H9 (cell line): Measurements from ENCODE around the gene CTF1. TPM values are rescaled to one million over a fixed set of nuclear protein-coding genes. Genes with fewer than 3 reads are reported as not detected.

ENCODE experiments used
- DNase-seq: peaks from one replicate; pipeline ENCODE4 v3.0.0-alpha.2; 2017
- H2AFZ ChIP-seq: one replicate; pipeline ENCODE4 v1.6.1; 2013; ENCODE audit warnings: mild to moderate bottlenecking, low read length, control low read depth, moderate library complexity
- H2AK5ac ChIP-seq: 2 replicates; pipeline ENCODE4 v1.6.1; 2013; ENCODE audit warnings: low read length, control low read depth, mixed read lengths; ENCODE audit not compliant: insufficient read length
- H2BK120ac ChIP-seq: one replicate; pipeline ENCODE4 v1.6.1; 2013; ENCODE audit warnings: low read depth, mild to moderate bottlenecking, low read length, control low read depth, inconsistent platforms; ENCODE audit not compliant: poor library complexity, severe bottlenecking
- H2BK12ac ChIP-seq: 2 replicates; pipeline ENCODE4 v1.6.1; 2013; ENCODE audit warnings: low read length, control low read depth, mixed read lengths, low read depth; ENCODE audit not compliant: insufficient read length
- H2BK15ac ChIP-seq: 2 replicates; pipeline ENCODE4 v1.6.1; 2013; ENCODE audit warnings: low read depth, low read length, control low read depth
- H2BK20ac ChIP-seq: one replicate; pipeline ENCODE4 v1.6.1; 2013; ENCODE audit warnings: low read depth, mild to moderate bottlenecking, low read length, control low read depth, inconsistent platforms; ENCODE audit not compliant: poor library complexity, severe bottlenecking
- H2BK5ac ChIP-seq: 2 replicates; pipeline ENCODE4 v1.6.1; 2013; ENCODE audit warnings: low read length, control low read depth, mixed read lengths; ENCODE audit not compliant: insufficient read length
- H3K14ac ChIP-seq: 2 replicates; pipeline ENCODE4 v1.6.1; 2013; ENCODE audit warnings: low read length, control low read depth; ENCODE audit not compliant: insufficient read depth
- H3K18ac ChIP-seq: 2 replicates; pipeline ENCODE4 v1.6.1; 2013; ENCODE audit warnings: low read depth, mild to moderate bottlenecking, mixed read lengths, low read length, control low read depth; ENCODE audit not compliant: insufficient read length
- H3K23ac ChIP-seq: 2 replicates; pipeline ENCODE4 v1.6.1; 2013; ENCODE audit warnings: low read length, control low read depth, mixed read lengths, low read depth; ENCODE audit not compliant: insufficient read length
- H3K23me2 ChIP-seq: 2 replicates; pipeline ENCODE4 v1.6.1; 2013; ENCODE audit warnings: low read depth, mild to moderate bottlenecking, mixed read lengths, low read length, control low read depth; ENCODE audit not compliant: insufficient read length, poor library complexity, severe bottlenecking
- H3K27ac ChIP-seq: 2 replicates; pipeline ENCODE4 v1.5.1; 2013; ENCODE audit warnings: low read length, control low read depth, mixed read lengths, low read depth; ENCODE audit not compliant: insufficient read length
- H3K27me3 ChIP-seq: 2 replicates; pipeline ENCODE4 v1.6.1; 2013; ENCODE audit warnings: low read length, control low read depth, inconsistent platforms; ENCODE audit not compliant: insufficient read depth
- H3K4ac ChIP-seq: 2 replicates; pipeline ENCODE4 v1.6.1; 2013; ENCODE audit warnings: low read depth, mild to moderate bottlenecking, control low read depth, inconsistent platforms, low read length, moderate library complexity
- H3K4me1 ChIP-seq: 2 replicates; pipeline ENCODE4 v1.6.1; 2013; ENCODE audit warnings: low read length, control low read depth, inconsistent platforms; ENCODE audit not compliant: insufficient read depth
- H3K4me2 ChIP-seq: 2 replicates; pipeline ENCODE4 v1.6.1; 2013; ENCODE audit warnings: low read length, control low read depth, mixed read lengths; ENCODE audit not compliant: insufficient read length, insufficient read depth
- H3K56ac ChIP-seq: 2 replicates; pipeline ENCODE4 v1.6.1; 2013; ENCODE audit warnings: low read depth, mild to moderate bottlenecking, mixed read lengths, low read length, control low read depth; ENCODE audit not compliant: insufficient read length
- H3K79me1 ChIP-seq: 2 replicates; pipeline ENCODE4 v1.6.1; 2013; ENCODE audit warnings: low read depth, mild to moderate bottlenecking, moderate library complexity, low read length, control low read depth, inconsistent platforms; ENCODE audit not compliant: insufficient read depth, poor library complexity, severe bottlenecking
- H3K79me2 ChIP-seq: 2 replicates; pipeline ENCODE4 v1.6.1; 2013; ENCODE audit warnings: low read length, control low read depth, inconsistent platforms; ENCODE audit not compliant: insufficient read depth
- H3K9ac ChIP-seq: 2 replicates; pipeline ENCODE4 v1.6.1; 2013; ENCODE audit warnings: low read length, control low read depth, mixed read lengths; ENCODE audit not compliant: insufficient read length; ENCODE audit errors: extremely low read depth
- H3K9me3 ChIP-seq: one replicate; pipeline ENCODE4 v1.6.1; 2013; ENCODE audit warnings: low read depth, low read length, inconsistent platforms; ENCODE audit not compliant: control insufficient read depth
- H3T11ph ChIP-seq: one replicate; pipeline ENCODE4 v1.6.1; 2013; ENCODE audit warnings: mild to moderate bottlenecking, low read length, control low read depth, inconsistent platforms
- H4K20me1 ChIP-seq: one replicate; pipeline ENCODE4 v1.6.1; 2013; ENCODE audit not compliant: control insufficient read depth, insufficient read length, insufficient read depth
- H4K5ac ChIP-seq: 2 replicates; pipeline ENCODE4 v1.6.1; 2013; ENCODE audit warnings: low read depth, mild to moderate bottlenecking, mixed read lengths, low read length, control low read depth; ENCODE audit not compliant: insufficient read length
- H4K8ac ChIP-seq: replicated peaks from 2 replicates; pipeline ENCODE4 v1.6.1; 2013; ENCODE audit warnings: low read length, control low read depth, mixed read lengths, low read depth; ENCODE audit not compliant: insufficient read length
- H4K91ac ChIP-seq: 2 replicates; pipeline ENCODE4 v1.6.1; 2013; ENCODE audit warnings: low read depth, mild to moderate bottlenecking, moderate library complexity, mixed read lengths, low read length, control low read depth; ENCODE audit not compliant: insufficient read length
- H3K27ac Mint-ChIP-seq, 3 experiments: 2 replicates in 2 of 3; 3 replicates in 1 of 3; pipeline ENCODE4 v1.8.0; 2020 to 2021; ENCODE audit warnings: mixed read lengths in 3 of 3, mild to moderate bottlenecking in 1 of 3, moderate library complexity in 1 of 3
- H3K27me3 Mint-ChIP-seq: 2 replicates; pipeline ENCODE4 v1.8.0; 2021; ENCODE audit warnings: low read depth, mild to moderate bottlenecking, moderate library complexity, mixed read lengths
- H3K36me3 Mint-ChIP-seq, 3 experiments: 2 replicates in 2 of 3; 3 replicates in 1 of 3; pipeline ENCODE4 v1.8.0; 2020 to 2021; ENCODE audit warnings: low read depth in 3 of 3, mixed read lengths in 3 of 3; ENCODE audit not compliant: insufficient read depth in 1 of 3
- H3K4me1 Mint-ChIP-seq, 2 experiments: 2 replicates each; pipeline ENCODE4 v1.8.0; 2020; ENCODE audit warnings: mixed read lengths in 2 of 2
- H3K4me3 Mint-ChIP-seq, 2 experiments: 2 replicates in 1 of 2; 3 replicates in 1 of 2; pipeline ENCODE4 v1.8.0; 2020 to 2021; ENCODE audit warnings: mild to moderate bottlenecking in 2 of 2, mixed read lengths in 2 of 2, moderate library complexity in 1 of 2
- H3K9me3 Mint-ChIP-seq, 2 experiments: 2 replicates in 1 of 2; 3 replicates in 1 of 2; pipeline ENCODE4 v1.8.0; 2020; ENCODE audit warnings: mild to moderate bottlenecking in 2 of 2, mixed read lengths in 2 of 2, moderate library complexity in 1 of 2
- WGBS: extraction: QIAGEN DNeasy Blood & Tissue Kit; methylation state at CpG from one replicate; pipeline ENCODE4 v1.1.7; 2013; ENCODE audit warnings: missing lambda C conversion rate, low lambda C conversion rate, mixed read lengths; ENCODE audit not compliant: insufficient read length; ENCODE audit errors: extremely low coverage; 5-methylcytosine and 5-hydroxymethylcytosine counted together
- total RNA-seq: library from RNA; stranded (reverse); gene quantifications from 2 replicates; pipeline ENCODE4 v1.2.1, GENCODE V29; 2021
- TF ChIP-seq, protein P1 (sequence below): fragments of 200-600 bp; sonication (generic); conservative IDR thresholded peaks from 3 replicates; pipeline ENCODE4 v1.8.0; 2021; ENCODE audit warnings: antibody characterized with exemption, mild to moderate bottlenecking

The CTF1 gene
- total RNA-seq, 1 experiment from 2014 or later = 0.72 TPM

DNA sequence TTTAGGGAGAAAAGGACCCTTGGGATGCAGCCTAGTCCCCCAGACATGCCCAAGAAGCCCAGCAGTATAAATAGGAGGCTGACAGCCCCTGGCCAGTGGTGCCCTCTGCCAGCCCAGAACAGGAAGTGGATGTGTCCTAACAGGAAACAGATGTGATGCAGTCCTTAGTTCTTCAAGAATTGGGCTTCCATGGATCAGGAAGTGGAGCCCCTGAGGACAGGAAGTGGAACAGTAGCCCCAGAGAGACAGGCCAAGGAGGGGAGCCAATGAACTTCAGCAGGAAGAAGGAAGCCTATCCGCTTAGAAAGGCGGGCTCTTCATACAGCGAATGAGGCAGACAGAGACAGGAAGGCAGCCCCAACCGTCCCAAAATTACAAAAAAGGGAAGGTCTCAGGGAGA, 7.2 kb downstream of the CTF1 start:
- Histone ChIP-seq H3K18ac (no peak overlapping the region), H2BK120ac (no peak overlapping the region), H3K27ac (no peak overlapping the region), H4K20me1 (peaks cover 2% of the 10 kb centered on the region), H4K5ac (no peak overlapping the region), H2BK15ac (no peak overlapping the region), H3K56ac (no peak overlapping the region), H4K91ac (no peak overlapping the region), H2AK5ac (no peak overlapping the region), H2BK20ac (no peak overlapping the region), H3T11ph (no peak overlapping the region), H3K27me3 (no peaks in the 10 kb centered on the region), H4K8ac (no peak overlapping the region), H3K9ac (no peak overlapping the region), H3K79me1 (no peaks in the 10 kb centered on the region), H3K4ac (no peak overlapping the region), H3K23me2 (peaks cover 4% of the 10 kb centered on the region), H2BK5ac (no peak overlapping the region), H3K4me2 (no peak overlapping the region), H3K9me3 (no peaks in the 10 kb centered on the region), H2BK12ac (no peak overlapping the region), H3K4me1 (no peaks in the 10 kb centered on the region; the same call in 1 of the 2 replicates), H3K79me2 (no peaks in the 10 kb centered on the region), H3K23ac (no peak overlapping the region), H2AFZ (no peak overlapping the region), H3K14ac (no peak overlapping the region)
- DNase-seq = no peak
- no peaks in the 10 kb centered on the region for H3K36me3 Mint-ChIP-seq
- H3K27ac Mint-ChIP-seq = no peak overlapping the region; a peak in 1 of 7 replicates
- H3K27me3 Mint-ChIP-seq = peaks cover 18% of the 10 kb centered on the region
- WGBS = no CpG with 5 or more reads among the region's 4 CpGs
- H3K9me3 Mint-ChIP-seq = no peaks in the 10 kb centered on the region; a peak in 1 of 5 replicates
- H3K4me3 Mint-ChIP-seq = no peak overlapping the region
- peaks cover 9 to 14% of the 10 kb centered on the region in 2 experiments for H3K4me1 Mint-ChIP-seq
- TF ChIP-seq, protein P1, sequence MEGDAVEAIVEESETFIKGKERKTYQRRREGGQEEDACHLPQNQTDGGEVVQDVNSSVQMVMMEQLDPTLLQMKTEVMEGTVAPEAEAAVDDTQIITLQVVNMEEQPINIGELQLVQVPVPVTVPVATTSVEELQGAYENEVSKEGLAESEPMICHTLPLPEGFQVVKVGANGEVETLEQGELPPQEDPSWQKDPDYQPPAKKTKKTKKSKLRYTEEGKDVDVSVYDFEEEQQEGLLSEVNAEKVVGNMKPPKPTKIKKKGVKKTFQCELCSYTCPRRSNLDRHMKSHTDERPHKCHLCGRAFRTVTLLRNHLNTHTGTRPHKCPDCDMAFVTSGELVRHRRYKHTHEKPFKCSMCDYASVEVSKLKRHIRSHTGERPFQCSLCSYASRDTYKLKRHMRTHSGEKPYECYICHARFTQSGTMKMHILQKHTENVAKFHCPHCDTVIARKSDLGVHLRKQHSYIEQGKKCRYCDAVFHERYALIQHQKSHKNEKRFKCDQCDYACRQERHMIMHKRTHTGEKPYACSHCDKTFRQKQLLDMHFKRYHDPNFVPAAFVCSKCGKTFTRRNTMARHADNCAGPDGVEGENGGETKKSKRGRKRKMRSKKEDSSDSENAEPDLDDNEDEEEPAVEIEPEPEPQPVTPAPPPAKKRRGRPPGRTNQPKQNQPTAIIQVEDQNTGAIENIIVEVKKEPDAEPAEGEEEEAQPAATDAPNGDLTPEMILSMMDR = no peak
